Measurements from ENCODE around the gene EPB41. TPM values are rescaled to one million over a fixed set of nuclear protein-coding genes. Genes with fewer than 3 reads are reported as not detected.

EPB41 gene
- total RNA-seq, 2 experiments from 2014 or later = 94.5 to 95.4 TPM

DNA sequence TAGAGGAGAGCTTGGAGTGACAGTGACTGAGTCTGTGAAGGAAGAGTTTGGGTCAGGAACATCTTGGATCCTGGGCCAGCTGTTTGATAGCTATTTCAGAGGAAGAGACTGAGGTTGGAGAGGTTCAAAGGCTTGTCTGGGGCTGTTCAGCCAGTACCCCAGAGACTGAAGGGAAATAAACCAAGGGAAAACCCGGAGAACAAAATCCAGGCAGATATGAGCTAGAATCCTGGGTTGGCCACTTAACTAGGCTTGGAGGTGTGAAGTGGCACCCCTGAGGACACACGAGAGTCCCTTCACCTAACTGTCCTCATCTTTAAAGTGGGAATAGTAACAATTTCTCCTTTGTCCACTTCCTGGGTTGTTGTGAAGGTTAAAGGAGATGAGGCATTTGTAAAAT is 23.1 kb upstream of the EPB41 start:
- H3K36me3 Mint-ChIP-seq (ENCODE audit: low read depth) = peaks cover 5% of the 10 kb centered on the region
- no peaks in the 10 kb centered on the region for H3K9me3 Mint-ChIP-seq (ENCODE audit: insufficient read depth)
- H3K4me1 Mint-ChIP-seq (ENCODE audit: low read depth) = peaks cover 26% of the 10 kb centered on the region
- ChIA-PET POLR2A (interaction anchor here (0.7 kb wide), 1 partner anchor 36 kb away, joined by 3 read pairs; no protein-coding TSS in a partner anchor), CTCF (interaction anchor here (0.8 to 3.3 kb wide), 7 partner anchors 11 to 311 kb away, joined by 3 to 20 read pairs (median 5); partner anchors contain the start of gene EPB41)
- ATAC-seq = no peak
- no peaks in the 10 kb centered on the region for H3K27me3 Mint-ChIP-seq (ENCODE audit: low read depth)
- H3K4me3 Mint-ChIP-seq = no peak overlapping the region
- no peak for DNase-seq
- no peak overlapping the region for H3K27ac Mint-ChIP-seq

GRCh38 chr1:28893403-28894102 is 20.8 kb upstream of the EPB41 start:
- DNase-seq = no peak
- POLR2A ChIA-PET = no interaction called here
- no peak for ATAC-seq

GRCh38 chr1:28894785-28895184 is 19.6 kb upstream of the EPB41 start:
- peaks cover 5% of the 10 kb centered on the region for H3K36me3 Mint-ChIP-seq (ENCODE audit: low read depth)
- ATAC-seq = no peak
- ChIA-PET POLR2A (no interaction called here), CTCF (interaction anchor here (0.9 to 3.7 kb wide), 5 partner anchors 18 to 308 kb away, joined by 3 to 27 read pairs (median 4); partner anchors contain the start of gene EPB41)
- no peak overlapping the region for H3K27ac Mint-ChIP-seq
- H3K4me3 Mint-ChIP-seq = no peak overlapping the region
- H3K4me1 Mint-ChIP-seq (ENCODE audit: low read depth) = peaks cover 9% of the 10 kb centered on the region
- H3K9me3 Mint-ChIP-seq (ENCODE audit: insufficient read depth) = no peaks in the 10 kb centered on the region
- no peaks in the 10 kb centered on the region for H3K27me3 Mint-ChIP-seq (ENCODE audit: low read depth)
- DNase-seq = no peak

More at GRCh38 chr1:28893403-28894102, 20.8 kb upstream of the EPB41 start:
- H3K27ac Mint-ChIP-seq = peak overlapping the region; percentile 52
- CTCF ChIA-PET = interaction anchor here (0.8 to 3.7 kb wide), 10 partner anchors 12 to 309 kb away, joined by 3 to 27 read pairs (median 3); partner anchors contain the start of genes EPB41 and SRSF4
- H3K4me1 Mint-ChIP-seq (ENCODE audit: low read depth) = peaks cover 18% of the 10 kb centered on the region
- H3K9me3 Mint-ChIP-seq (ENCODE audit: insufficient read depth) = no peaks in the 10 kb centered on the region
- peaks cover 5% of the 10 kb centered on the region for H3K36me3 Mint-ChIP-seq (ENCODE audit: low read depth)
- H3K4me3 Mint-ChIP-seq = no peak overlapping the region
- H3K27me3 Mint-ChIP-seq (ENCODE audit: low read depth) = no peaks in the 10 kb centered on the region

DNA sequence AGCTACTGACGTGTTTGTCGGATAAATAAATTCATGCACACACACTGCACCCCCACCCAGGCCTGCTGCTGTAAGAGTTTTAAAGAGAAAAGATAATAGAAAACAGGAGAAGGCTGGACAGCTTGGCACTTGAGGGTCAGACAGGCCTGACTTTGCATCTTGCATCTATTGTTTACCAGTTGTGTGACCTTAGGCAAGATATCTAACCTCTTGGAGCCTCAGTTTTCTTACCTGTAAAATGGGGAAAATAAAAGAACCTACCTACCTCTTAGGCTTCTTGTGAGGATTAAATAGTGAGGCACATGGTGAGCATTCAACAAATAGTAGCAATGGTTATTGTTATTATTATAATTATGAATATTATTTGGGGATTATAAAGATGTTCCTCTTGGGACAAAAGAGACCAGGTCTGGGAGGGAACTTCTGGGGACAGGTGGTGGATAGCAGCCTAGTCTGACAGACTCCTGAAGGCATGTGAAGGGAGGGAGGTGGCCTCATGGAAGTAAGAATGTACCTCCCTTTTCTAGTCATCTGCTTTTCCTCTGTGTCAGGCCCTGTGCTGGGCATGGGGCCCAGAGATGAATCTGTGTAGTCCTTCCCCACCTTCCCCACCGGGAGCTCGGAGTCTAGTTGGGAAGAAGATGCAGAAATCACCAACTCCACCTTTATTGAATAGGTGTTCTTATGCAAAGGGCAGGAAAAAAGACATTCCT is 18.3 kb upstream of the EPB41 start:
- Mint-ChIP-seq H3K27ac (no peak overlapping the region), H3K27me3 (ENCODE audit: low read depth) (no peaks in the 10 kb centered on the region), H3K36me3 (ENCODE audit: low read depth) (peaks cover 5% of the 10 kb centered on the region), H3K9me3 (ENCODE audit: insufficient read depth) (no peaks in the 10 kb centered on the region), H3K4me1 (ENCODE audit: low read depth) (peaks cover 9% of the 10 kb centered on the region), H3K4me3 (no peak overlapping the region)
- ATAC-seq = no peak
- ChIA-PET POLR2A (no interaction called here), CTCF (interaction anchor here (1.0 to 3.7 kb wide), 5 partner anchors 14 to 307 kb away, joined by 3 to 27 read pairs (median 5); no protein-coding TSS in a partner anchor)
- no peak for DNase-seq

DNA sequence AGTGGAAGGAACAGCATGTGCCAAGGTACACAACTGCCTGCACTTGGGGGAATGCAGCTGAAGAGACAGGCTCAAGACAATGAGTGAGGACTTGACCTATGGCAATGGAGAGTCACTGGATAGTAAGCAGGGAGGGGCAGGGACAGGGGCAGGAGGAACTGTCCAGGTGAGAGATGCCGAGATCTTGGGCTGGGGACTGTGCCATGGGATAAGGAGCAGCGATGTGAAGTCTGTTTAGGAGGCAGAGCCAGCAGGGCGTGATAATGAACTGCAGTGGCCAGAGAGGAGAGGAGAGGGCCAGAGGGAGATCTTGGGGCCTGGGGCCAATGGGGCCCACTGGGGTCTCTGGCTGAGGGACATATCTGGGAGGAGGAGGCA is 17.8 kb upstream of the EPB41 start:
- POLR2A ChIA-PET = no interaction called here
- Mint-ChIP-seq H3K27ac (no peak overlapping the region), H3K36me3 (ENCODE audit: low read depth) (peaks cover 5% of the 10 kb centered on the region)

GRCh38 chr1:28897789-28898188 is 16.6 kb upstream of the EPB41 start:
- Mint-ChIP-seq H3K27ac (peak overlapping the region; percentile 9), H3K4me1 (ENCODE audit: low read depth) (peaks cover 9% of the 10 kb centered on the region), H3K9me3 (ENCODE audit: insufficient read depth) (no peaks in the 10 kb centered on the region), H3K4me3 (no peak overlapping the region), H3K27me3 (ENCODE audit: low read depth) (no peaks in the 10 kb centered on the region), H3K36me3 (ENCODE audit: low read depth) (peaks cover 5% of the 10 kb centered on the region)
- ChIA-PET CTCF (interaction anchor here (1.1 to 2.5 kb wide), 2 partner anchors 13 to 136 kb away, joined by 3 to 8 read pairs; no protein-coding TSS in a partner anchor), POLR2A (interaction anchor here (0.6 kb wide), 1 partner anchor 255 kb away, joined by 3 read pairs; the partner anchor contains the start of gene TAF12)
- ATAC-seq = no peak
- no peak for DNase-seq

More for the DNA sequence above, 17.8 kb upstream of the EPB41 start:
- DNase-seq (no peak), ATAC-seq (no peak)
- H3K27me3 Mint-ChIP-seq (ENCODE audit: low read depth) = no peaks in the 10 kb centered on the region
- H3K4me3 Mint-ChIP-seq = no peak overlapping the region
- H3K4me1 Mint-ChIP-seq (ENCODE audit: low read depth) = peaks cover 9% of the 10 kb centered on the region
- no peaks in the 10 kb centered on the region for H3K9me3 Mint-ChIP-seq (ENCODE audit: insufficient read depth)
- CTCF ChIA-PET = interaction anchor here (1.7 to 2.5 kb wide), 2 partner anchors 15 to 137 kb away, joined by 5 to 8 read pairs; no protein-coding TSS in a partner anchor

GRCh38 chr1:28898405-28898881 is 15.9 kb upstream of the EPB41 start:
- peaks cover 9% of the 10 kb centered on the region for H3K4me1 Mint-ChIP-seq (ENCODE audit: low read depth)
- CTCF ChIA-PET = interaction anchor here (0.6 to 2.5 kb wide), 3 partner anchors 14 to 136 kb away, joined by 3 to 8 read pairs (median 3); partner anchors contain the start of gene EPB41
- no peaks in the 10 kb centered on the region for H3K27me3 Mint-ChIP-seq (ENCODE audit: low read depth)
- H3K27ac Mint-ChIP-seq = peak overlapping the region; percentile 58
- H3K36me3 Mint-ChIP-seq (ENCODE audit: low read depth) = peaks cover 5% of the 10 kb centered on the region
- H3K9me3 Mint-ChIP-seq (ENCODE audit: insufficient read depth) = no peaks in the 10 kb centered on the region
- ATAC-seq = no peak
- DNase-seq = no peak
- POLR2A ChIA-PET = no interaction called here
- H3K4me3 Mint-ChIP-seq = no peak overlapping the region

- CTCF ChIA-PET = interaction anchor here (1.0 to 2.2 kb wide), 4 partner anchors 15 to 304 kb away, joined by 3 to 8 read pairs (median 6); partner anchors contain the start of gene EPB41
- no peaks in the 10 kb centered on the region for H3K27me3 Mint-ChIP-seq (ENCODE audit: low read depth)
- no peak overlapping the region for H3K27ac Mint-ChIP-seq
- no peak for DNase-seq
- H3K36me3 Mint-ChIP-seq (ENCODE audit: low read depth) = peaks cover 7% of the 10 kb centered on the region
- H3K9me3 Mint-ChIP-seq (ENCODE audit: insufficient read depth) = peaks cover 2% of the 10 kb centered on the region
- ATAC-seq = no peak
- no peak overlapping the region for H3K4me3 Mint-ChIP-seq
- POLR2A ChIA-PET = interaction anchor here (0.7 kb wide), 1 partner anchor 15 kb away, joined by 3 read pairs; no protein-coding TSS in a partner anchor
- H3K4me1 Mint-ChIP-seq (ENCODE audit: low read depth) = peaks cover 9% of the 10 kb centered on the region
These were observed 15.1 kb upstream of the EPB41 start for GRCh38 chr1:28899267-28899666.

GRCh38 chr1:28900562-28900961 is 13.8 kb upstream of the EPB41 start:
- Mint-ChIP-seq H3K4me1 (ENCODE audit: low read depth) (peaks cover 9% of the 10 kb centered on the region), H3K27ac (no peak overlapping the region), H3K9me3 (ENCODE audit: insufficient read depth) (peaks cover 4% of the 10 kb centered on the region), H3K4me3 (no peak overlapping the region), H3K27me3 (ENCODE audit: low read depth) (no peaks in the 10 kb centered on the region), H3K36me3 (ENCODE audit: low read depth) (peaks cover 6% of the 10 kb centered on the region)
- POLR2A ChIA-PET = no interaction called here
- ATAC-seq = no peak
- no peak for DNase-seq
- CTCF ChIA-PET = interaction anchor here (0.7 to 2.2 kb wide), 7 partner anchors 13 to 302 kb away, joined by 3 to 8 read pairs (median 4); partner anchors contain the start of gene EPB41

GRCh38 chr1:28902738-28903137 is 11.6 kb upstream of the EPB41 start:
- H3K4me3 Mint-ChIP-seq = no peak overlapping the region
- ChIA-PET POLR2A (interaction anchor here (0.6 to 1.8 kb wide), 2 partner anchors 12 to 326 kb away, joined by 3 to 9 read pairs; partner anchors contain the start of gene EPB41), CTCF (interaction anchor here (1.0 to 2.4 kb wide), 9 partner anchors 9 to 299 kb away, joined by 3 to 17 read pairs (median 4); partner anchors contain the start of gene YTHDF2)
- DNase-seq (no peak), ATAC-seq (no peak)
- H3K27me3 Mint-ChIP-seq (ENCODE audit: low read depth) = no peaks in the 10 kb centered on the region
- H3K27ac Mint-ChIP-seq = no peak overlapping the region
- peaks cover 6% of the 10 kb centered on the region for H3K36me3 Mint-ChIP-seq (ENCODE audit: low read depth)
- peaks cover 4% of the 10 kb centered on the region for H3K9me3 Mint-ChIP-seq (ENCODE audit: insufficient read depth)
- H3K4me1 Mint-ChIP-seq (ENCODE audit: low read depth) = peaks cover 14% of the 10 kb centered on the region

DNA sequence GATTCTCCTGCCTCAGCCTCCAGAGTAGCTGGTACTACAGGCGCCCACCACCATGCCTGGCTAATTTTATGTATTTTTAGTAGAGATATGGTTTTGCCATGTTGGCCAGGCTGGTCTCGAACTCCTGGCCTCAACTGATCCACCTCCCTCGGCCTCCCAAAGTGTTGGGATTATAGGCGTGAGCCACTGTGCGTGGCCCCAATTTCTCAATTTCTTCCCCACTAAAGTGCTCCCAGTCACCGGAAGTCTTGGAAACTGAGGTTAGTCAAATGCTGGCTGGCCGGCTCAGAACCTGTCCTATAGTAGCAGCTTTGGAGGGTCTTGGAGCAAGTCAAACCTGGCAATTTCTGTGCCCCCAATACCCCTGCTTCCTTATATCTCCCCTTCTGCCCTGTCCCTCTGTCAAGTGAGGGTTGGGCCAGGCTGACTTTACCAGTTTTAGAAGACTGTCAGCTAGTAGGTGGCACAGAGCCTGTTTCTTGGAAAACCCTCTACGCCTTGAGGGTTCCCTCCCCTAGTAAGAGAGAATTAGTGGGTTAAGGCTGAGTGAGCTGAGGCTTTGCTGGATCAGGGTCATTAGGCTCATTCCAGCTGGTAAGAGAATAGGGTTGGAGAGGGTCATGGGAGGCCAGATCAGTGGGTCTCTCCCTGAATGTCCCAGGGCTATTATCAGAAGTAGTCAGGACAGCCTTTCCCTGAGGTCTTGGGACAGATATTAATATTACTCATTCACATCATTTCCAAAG is 8.3 kb upstream of the EPB41 start:
- POLR2A ChIA-PET = no interaction called here
- peaks cover 4% of the 10 kb centered on the region for H3K9me3 Mint-ChIP-seq (ENCODE audit: insufficient read depth)
- CTCF ChIA-PET = no interaction called here
- peaks cover 6% of the 10 kb centered on the region for H3K36me3 Mint-ChIP-seq (ENCODE audit: low read depth)
- H3K4me1 Mint-ChIP-seq (ENCODE audit: low read depth) = peaks cover 4% of the 10 kb centered on the region
- ATAC-seq (no peak), DNase-seq (no peak)
- H3K27me3 Mint-ChIP-seq (ENCODE audit: low read depth) = no peaks in the 10 kb centered on the region
- no peak overlapping the region for H3K27ac Mint-ChIP-seq
- H3K4me3 Mint-ChIP-seq = no peak overlapping the region
